ENCODE measurements around the gene CHRNA4.

DNA sequence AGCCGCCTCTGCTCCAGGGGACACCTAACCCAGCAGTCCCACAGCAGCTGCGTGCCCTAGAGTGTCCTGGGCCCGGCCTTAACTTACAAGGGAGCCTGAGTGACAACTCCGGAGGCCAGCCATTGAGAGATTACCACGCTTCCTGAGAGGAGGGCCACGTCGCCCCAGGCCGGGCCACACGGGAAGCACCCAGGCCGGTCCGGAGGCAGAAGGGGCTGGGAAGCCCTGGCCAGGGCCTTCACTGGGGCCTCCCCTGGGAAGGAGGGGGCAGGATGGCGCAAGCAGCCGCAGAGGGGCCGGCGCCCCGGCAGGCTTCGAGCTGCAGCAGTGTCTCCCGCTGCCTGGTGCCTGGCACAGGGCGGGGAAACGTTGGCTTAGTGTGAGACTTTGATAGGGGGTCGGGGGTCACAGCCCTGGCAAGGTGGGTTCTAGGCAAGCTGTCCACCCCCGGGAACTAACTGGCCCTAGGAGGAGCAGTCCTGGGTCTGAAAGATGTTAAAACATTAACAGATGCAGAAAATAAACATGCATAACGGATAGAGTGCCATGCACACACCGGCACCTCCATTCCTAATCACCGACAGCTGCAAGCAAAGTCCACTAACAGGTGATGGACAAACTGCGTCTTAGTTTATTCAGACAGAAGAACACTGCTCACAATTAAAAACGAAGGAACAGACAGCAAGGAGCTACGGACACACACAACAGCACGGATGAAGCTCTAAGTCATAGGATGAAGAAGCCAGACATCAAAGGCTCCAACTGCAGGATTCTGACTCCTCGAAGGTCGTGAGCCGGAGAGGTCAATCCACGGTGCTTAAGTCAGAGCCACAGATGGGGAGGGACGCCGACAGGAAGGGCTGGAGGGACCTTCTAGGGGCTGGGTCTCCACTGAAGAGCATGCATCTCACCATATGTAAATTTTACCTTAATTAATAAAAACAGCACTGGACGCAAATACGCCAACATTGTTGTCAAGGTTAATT, 17.4 kb downstream of the CHRNA4 start:
- TF ChIP-seq SP1 (IDR thresholded peaks at IDR 0.05) (no peak), LEF1 (IDR thresholded peaks at IDR 0.05; ENCODE audit: borderline replicate concordance) (no peak), FOXA1 (IDR thresholded peaks at IDR 0.05) (no peak), BHLHE40 (IDR thresholded peaks at IDR 0.05; ENCODE audit: borderline replicate concordance) (no peak)
